GM23248 (cell line): Measurements from ENCODE around the gene ATP10A.

Source experiments
- EZH2 ChIP-seq: fragments of 200-600 bp; sonication (generic); IDR thresholded peaks from 2 replicates; pipeline ENCODE4 v1.6.1; 2018; ENCODE audit warnings: antibody characterized with exemption, mild to moderate bottlenecking; ENCODE audit not compliant: insufficient read depth, poor library complexity, severe bottlenecking
- EZH2phosphoT487 ChIP-seq: fragments of 200-600 bp; sonication (generic); IDR thresholded peaks from 2 replicates; pipeline ENCODE4 v1.6.1; 2018; ENCODE audit warnings: antibody characterized with exemption, moderate library complexity, mild to moderate bottlenecking, low read depth; ENCODE audit not compliant: insufficient read depth

- TF ChIP-seq EZH2phosphoT487, result no peak
- TF ChIP-seq EZH2, result no peak
Measured at GRCh38 chr15:25879438-25879837, 16.3 kb upstream of the ATP10A start.
